IMR-90 (cell line): ENCODE measurements around the gene KIAA0232. TPM values are rescaled to one million over a fixed set of nuclear protein-coding genes. Genes with fewer than 3 reads are reported as not detected.

Experiments used
- ATAC-seq: fragments of 200-7000 bp; cut with Tn5 transposase; 2 replicates; pipeline ENCODE4 v1.9.1; 2020; ENCODE audit warnings: low read depth, mild to moderate bottlenecking, moderate library complexity
- BruUV-seq: library from RNA; stranded (reverse); fragments of 400-500 nt; replicated peaks from 2 replicates; lab custom pipeline; 2021; lab: Mats Ljungman, UMichigan
- CTCF ChIA-PET: fragments of 300-600 bp; formaldehyde crosslinking; extraction: SDS; loops from one replicate; lab custom pipeline; 2021; ENCODE audit warnings: antibody characterized with exemption; lab: Yijun Ruan, JAX
- POLR2A ChIA-PET: fragments of 300-600 bp; sonication (Branson Sonifier 250); formaldehyde crosslinking; loops from one replicate; lab custom pipeline; 2022; ENCODE audit warnings: antibody characterized with exemption; ENCODE audit not compliant: unreplicated experiment; lab: Charles Lee
- DNase-seq: peaks from one replicate; pipeline ENCODE4 v3.0.0; 2013
- H2AFZ ChIP-seq: replicated peaks from 2 replicates; pipeline ENCODE3; 2013; ENCODE audit warnings: low read length, mild to moderate bottlenecking; ENCODE audit not compliant: poor library complexity
- H2AK5ac ChIP-seq: 2 replicates; pipeline ENCODE4 v1.6.1; 2013; ENCODE audit warnings: low read depth, low read length, inconsistent platforms
- H2AK9ac ChIP-seq: replicated peaks from 2 replicates; pipeline ENCODE3; 2013; ENCODE audit warnings: mild to moderate bottlenecking, low read depth, low read length, moderate library complexity; ENCODE audit not compliant: poor library complexity
- H2BK120ac ChIP-seq: 2 replicates; pipeline ENCODE4 v1.6.1; 2013; ENCODE audit warnings: low read depth, low read length, inconsistent platforms
- H2BK15ac ChIP-seq: 3 replicates; pipeline ENCODE4 v1.6.1; 2013; ENCODE audit warnings: low read depth, low read length, inconsistent platforms
- H2BK20ac ChIP-seq: 2 replicates; pipeline ENCODE4 v1.6.1; 2013; ENCODE audit warnings: low read depth, mild to moderate bottlenecking, inconsistent platforms, low read length, moderate library complexity
- H2BK5ac ChIP-seq: 2 replicates; pipeline ENCODE4 v1.6.1; 2013; ENCODE audit warnings: mild to moderate bottlenecking, low read depth, low read length, inconsistent platforms; ENCODE audit not compliant: poor library complexity, severe bottlenecking
- H3K14ac ChIP-seq: replicated peaks from 2 replicates; pipeline ENCODE4 v1.6.1; 2013; ENCODE audit warnings: low read depth, low read length, inconsistent platforms
- H3K18ac ChIP-seq: 2 replicates; pipeline ENCODE4 v1.6.1; 2013; ENCODE audit warnings: low read depth, low read length, control low read depth
- H3K23ac ChIP-seq: 2 replicates; pipeline ENCODE4 v1.6.1; 2013; ENCODE audit warnings: low read depth, low read length, inconsistent platforms
- H3K27ac ChIP-seq: 2 replicates; pipeline ENCODE4 v1.5.1; 2013; ENCODE audit warnings: mild to moderate bottlenecking, control low read depth, low read length; ENCODE audit not compliant: insufficient read depth
- H3K27me3 ChIP-seq: 2 replicates; pipeline ENCODE4 v1.6.1; 2013; ENCODE audit warnings: low read length; ENCODE audit not compliant: control insufficient read depth, insufficient read depth
- H3K36me3 ChIP-seq: 2 replicates; pipeline ENCODE4 v1.6.1; 2013; ENCODE audit warnings: low read length, mixed read lengths; ENCODE audit not compliant: control insufficient read depth, insufficient read depth
- H3K4ac ChIP-seq: 2 replicates; pipeline ENCODE4 v1.6.1; 2013; ENCODE audit warnings: low read depth, low read length, inconsistent platforms
- H3K4me1 ChIP-seq: 2 replicates; pipeline ENCODE4 v1.6.1; 2013; ENCODE audit warnings: low read length, mixed read lengths; ENCODE audit not compliant: control insufficient read depth, insufficient read depth
- H3K4me2 ChIP-seq: 2 replicates; pipeline ENCODE4 v1.6.1; 2013; ENCODE audit warnings: low read depth, mild to moderate bottlenecking, control low read depth, low read length, moderate library complexity
- H3K4me3 ChIP-seq: 2 replicates; pipeline ENCODE4 v1.5.1; 2013; ENCODE audit warnings: low read depth, mild to moderate bottlenecking, control low read depth, low read length, moderate library complexity; ENCODE audit not compliant: insufficient read depth
- H3K56ac ChIP-seq: 2 replicates; pipeline ENCODE4 v1.6.1; 2013; ENCODE audit warnings: low read length, inconsistent platforms; ENCODE audit not compliant: insufficient read depth; ENCODE audit errors: extremely low read depth
- H3K79me1 ChIP-seq, 2 experiments: 2 replicates each; pipeline ENCODE4 v1.6.1; 2013; ENCODE audit warnings: low read length in 2 of 2, inconsistent platforms in 1 of 2, low read depth in 1 of 2
- H3K9ac ChIP-seq: 2 replicates; pipeline ENCODE4 v1.6.1; 2013; ENCODE audit warnings: low read depth, low read length, control low read depth
- H3K9me1 ChIP-seq: 2 replicates; pipeline ENCODE4 v1.6.1; 2013; ENCODE audit warnings: low read length, inconsistent platforms; ENCODE audit not compliant: insufficient read depth
- H3K9me3 ChIP-seq: 2 replicates; pipeline ENCODE4 v1.6.1; 2013; ENCODE audit warnings: low read length; ENCODE audit not compliant: control insufficient read depth, insufficient read depth
- H4K20me1 ChIP-seq: 2 replicates; pipeline ENCODE4 v1.6.1; 2013; ENCODE audit warnings: low read length, inconsistent platforms; ENCODE audit not compliant: insufficient read depth
- H4K5ac ChIP-seq: 2 replicates; pipeline ENCODE4 v1.6.1; 2013; ENCODE audit warnings: mild to moderate bottlenecking, low read depth, low read length, control low read depth
- H4K8ac ChIP-seq, 2 experiments: 2 replicates each; pipeline ENCODE4 v1.6.1; 2013; ENCODE audit warnings: low read depth in 2 of 2, low read length in 2 of 2, control low read depth in 1 of 2, inconsistent platforms in 1 of 2
- H4K91ac ChIP-seq: 2 replicates; pipeline ENCODE4 v1.6.1; 2013; ENCODE audit warnings: low read depth, low read length, inconsistent platforms; ENCODE audit not compliant: insufficient read depth
- CEBPB ChIP-seq: IDR thresholded peaks from 2 replicates; pipeline ENCODE4 v1.6.1; 2012; ENCODE audit warnings: low read depth, low read length, improper control_type of control experiment
- whole genome bisulfite sequencing, 2 experiments: methylation state at CpG; one replicate each; pipeline versions ENCODE4 v1.1.5 to v1.1.7; 2013; ENCODE audit warnings: missing lambda C conversion rate in 2 of 2; ENCODE audit not compliant: insufficient read length in 1 of 2; ENCODE audit errors: extremely low coverage in 2 of 2; 5-methylcytosine and 5-hydroxymethylcytosine counted together
- dilution Hi-C: fragments of 300-500 bp; cut with HindIII; formaldehyde crosslinking; loops from one replicate; pipeline ENCODE4 v1.14.3; 2018; ENCODE audit warnings: low sequenced_read_pairs; ENCODE audit not compliant: unreplicated experiment
- in situ Hi-C: fragments of 300-500 bp; cut with MboI; formaldehyde crosslinking; loops from 3 replicates; pipeline ENCODE4 v1.14.3; 2019; ENCODE audit warnings: low sequenced_read_pairs, inconsistent platforms, mixed read lengths
- intact Hi-C: fragments of 100-400 bp; cut with micrococcal nuclease; formaldehyde crosslinking; loops from 2 replicates; pipeline ENCODE4 v1.10.0; 2022
- polyA plus RNA-seq, 3 experiments: library from polyadenylated mRNA; depleted of rRNA; stranded (reverse); fragments of >200 nt; gene quantifications; 2 replicates each; pipeline ENCODE4 v1.2.3, GENCODE V29; 2012; ENCODE audit warnings: low replicate concordance in 1 of 3
- total RNA-seq: library from RNA; depleted of rRNA; stranded (reverse); fragments of >200 nt; gene quantifications from 2 replicates; pipeline ENCODE4 v1.2.3, GENCODE V29; 2012

The KIAA0232 gene
- total and polyA plus RNA-seq, 2 of the 4 experiments (the other 2 are of a cell fraction): 6.8 to 19.5 TPM

- Histone ChIP-seq H3K14ac (no peak overlapping the region), H3K56ac (no peak overlapping the region), H3K79me1 (no peaks in the 10 kb centered on the region), H4K8ac (no peak overlapping the region), H2BK15ac (no peak overlapping the region), H4K20me1 (no peaks in the 10 kb centered on the region), H3K4ac (no peak overlapping the region), H3K9me1 (no peaks in the 10 kb centered on the region), H4K5ac (no peak overlapping the region), H3K9me3 (no peaks in the 10 kb centered on the region), H3K27ac (no peak overlapping the region), H3K23ac (no peak overlapping the region), H2BK20ac (no peak overlapping the region), H2AFZ (no peak overlapping the region), H4K91ac (no peak overlapping the region), H3K18ac (no peak overlapping the region), H3K4me3 (no peak overlapping the region), H2AK5ac (no peak overlapping the region), H3K27me3 (peaks cover 26% of the 10 kb centered on the region), H3K36me3 (no peaks in the 10 kb centered on the region), H2AK9ac (no peak overlapping the region), H3K4me2 (no peak overlapping the region), H2BK120ac (no peak overlapping the region), H3K9ac (no peak overlapping the region), H3K4me1 (peaks cover 3% of the 10 kb centered on the region), H2BK5ac (no peak overlapping the region)
- in situ Hi-C loops: no loop called here
- ChIA-PET POLR2A (no interaction called here), CTCF (no interaction called here)
- BruUV-seq: no TSS peak
- no peak for TF ChIP-seq CEBPB
- dilution Hi-C loops: no loop called here
- 96% methylated on average over 3 of the region's 10 CpGs; no CpG with 5 or more reads in 1 of the 2 experiments for WGBS, 2 experiments
- ATAC-seq: no peak
- intact Hi-C loops: no loop called here
- DNase-seq: no peak
These were observed 10.2 kb upstream of the KIAA0232 start for GRCh38 chr4:6772223-6772928.
